Measurements from ENCODE around the gene NDUFAF7. TPM values are rescaled to one million over a fixed set of nuclear protein-coding genes. Genes with fewer than 3 reads are reported as not detected.
"Not testable (repeated sequence)": the region's sequence is repeated elsewhere in the genome, so short reads cannot be mapped to it uniquely, and the experiment has no call there.

The NDUFAF7 gene
- total and polyA plus RNA-seq, 9 of the 15 experiments (the other 6 are each of a cell fraction or from before 2014, with no cell fraction given), result 14.9 to 41.6 (median 23.9) TPM

- 90% methylated on average over 8 of the region's 8 CpGs for WGBS (ENCODE audit: insufficient coverage, low coverage, missing lambda C conversion rate)
- peaks cover 27% of the 10 kb centered on the region for H3K9me3 ChIP-seq (replicated peaks; ENCODE audit: control insufficient read depth, insufficient read depth, low read depth, low read length)
- ATAC-seq; DNase-seq (ENCODE audit: extremely low read depth in 1 of 4, low spot score in 3 of 4); H4K20me1 ChIP-seq (replicated peaks; ENCODE audit: control insufficient read depth, insufficient read depth, low read length); H3K9ac ChIP-seq (ENCODE audit: insufficient read depth in 1 of 2, low read depth in 2 of 2, low read length in 2 of 2); FAIRE-seq; H3K4me3 ChIP-seq; H2AFZ ChIP-seq (ENCODE audit: low read depth, low read length); H3K9me1 ChIP-seq (ENCODE audit: control insufficient read depth, insufficient read depth, low read length); in situ Hi-C loops (cut with MboI); H3K27me3 ChIP-seq (ENCODE audit: control insufficient read depth in 2 of 2, insufficient read depth in 2 of 2, low read length in 2 of 2); H3K27ac ChIP-seq (ENCODE audit: extremely low read depth, low read depth, low read length); H3K4me1 ChIP-seq (replicated peaks in 1 of 2; ENCODE audit: control insufficient read depth in 2 of 2, insufficient read depth in 2 of 2, low read length in 2 of 2); intact Hi-C loops (cut with micrococcal nuclease); H3K4me2 ChIP-seq (ENCODE audit: insufficient read depth, low read length); BruUV-seq (replicated peaks); CTCF ChIA-PET (ENCODE audit: low intra/inter-chr PET ratio): not testable (repeated sequence)
- peaks cover 98% of the 10 kb centered on the region for H3K36me3 ChIP-seq (ENCODE audit: control insufficient read depth, insufficient read depth, low read length)
- peaks cover 70% of the 10 kb centered on the region for H3K79me2 ChIP-seq (ENCODE audit: control insufficient read depth, insufficient read depth, low read length)
- TF ChIP-seq SUPT5H (IDR thresholded peaks at IDR 0.05), result 0 out of 2 replicates have a peak, but pooled peaks have one; percentile 5
- POLR2A ChIA-PET, result interaction anchor here (0.7 kb wide), 1 partner anchor 185 kb away, joined by 3 read pairs; no protein-coding TSS in a partner anchor
Measured at GRCh38 chr2:37205071-37205661, 26.3 kb upstream of the NDUFAF7 start.

GRCh38 chr2:37205689-37206341 is 25.6 kb upstream of the NDUFAF7 start:
- intact Hi-C loops (cut with micrococcal nuclease), result no loop called here
- no peak for ATAC-seq
- Histone ChIP-seq H4K20me1 (replicated peaks; ENCODE audit: control insufficient read depth, insufficient read depth, low read length) (no peaks in the 10 kb centered on the region), H3K9me3 (replicated peaks; ENCODE audit: control insufficient read depth, insufficient read depth, low read depth, low read length) (peaks cover 27% of the 10 kb centered on the region), H2AFZ (ENCODE audit: low read depth, low read length) (no peak overlapping the region), H3K27me3 (ENCODE audit: control insufficient read depth in 2 of 2, insufficient read depth in 2 of 2, low read length in 2 of 2) (no peaks in the 10 kb centered on the region), H3K79me2 (ENCODE audit: control insufficient read depth, insufficient read depth, low read length) (peaks cover 66% of the 10 kb centered on the region), H3K4me3 (no peak overlapping the region), H3K4me1 (replicated peaks in 1 of 2; ENCODE audit: control insufficient read depth in 2 of 2, insufficient read depth in 2 of 2, low read length in 2 of 2) (no peaks in the 10 kb centered on the region), H3K27ac (ENCODE audit: extremely low read depth, low read depth, low read length) (no peak overlapping the region), H3K9ac (ENCODE audit: insufficient read depth in 1 of 2, low read depth in 2 of 2, low read length in 2 of 2) (no peak overlapping the region), H3K9me1 (ENCODE audit: control insufficient read depth, insufficient read depth, low read length) (no peaks in the 10 kb centered on the region), H3K36me3 (ENCODE audit: control insufficient read depth, insufficient read depth, low read length) (peaks cover 98% of the 10 kb centered on the region), H3K4me2 (ENCODE audit: insufficient read depth, low read length) (no peak overlapping the region)
- in situ Hi-C loops (cut with MboI), result no loop called here
- BruUV-seq (replicated peaks), result no TSS peak
- CTCF ChIA-PET (ENCODE audit: low intra/inter-chr PET ratio), result no interaction called here
- 95% methylated on average over 5 of the region's 5 CpGs for WGBS (ENCODE audit: insufficient coverage, low coverage, missing lambda C conversion rate)
- TF ChIP-seq SUPT5H (IDR thresholded peaks at IDR 0.05) (0 out of 2 replicates have a peak, but pooled peaks have one; percentile 6), MCM3 (IDR thresholded peaks at IDR 0.05) (no peak)
- POLR2A ChIA-PET, result no interaction called here
- no peak for DNase-seq (ENCODE audit: extremely low read depth in 1 of 4, low spot score in 3 of 4)
- FAIRE-seq, result no peak

Measured in K562 (cell line).